HL-60 (cell line): ENCODE results near the gene LYPD1.

Source experiments
- DNase-seq, 2 experiments: peaks; one replicate each; pipeline ENCODE4 v3.0.0-alpha.2; 2010 to 2020; ENCODE audit warnings: low read depth in 1 of 2, low spot score in 1 of 2
- H3K27ac ChIP-seq: fragments of 250-450 bp; sonication (Bioruptor Pico); replicated peaks from 2 replicates; pipeline ENCODE4 v1.5.1; 2020; ENCODE audit warnings: mild to moderate bottlenecking, moderate library complexity
- H3K27me3 ChIP-seq: fragments of 250-450 bp; sonication (Bioruptor Pico); 2 replicates; pipeline ENCODE4 v1.5.1; 2021; ENCODE audit warnings: mild to moderate bottlenecking, moderate library complexity; ENCODE audit not compliant: insufficient read depth, poor library complexity, severe bottlenecking
- H3K4me3 ChIP-seq: replicated peaks from 2 replicates; pipeline ENCODE4 v1.5.1; 2011; ENCODE audit warnings: mild to moderate bottlenecking, control low read depth, low read length; ENCODE audit not compliant: insufficient read depth
- CTCF ChIP-seq: IDR thresholded peaks from one replicate; pipeline ENCODE4 v1.5.1; 2011; ENCODE audit warnings: low read length, control low read depth, inconsistent platforms; ENCODE audit not compliant: insufficient read depth
- GABPA ChIP-seq: IDR thresholded peaks from 2 replicates; pipeline ENCODE4 v1.6.1; 2012; ENCODE audit warnings: low read depth
- POLR2AphosphoS5 ChIP-seq: IDR thresholded peaks from 2 replicates; pipeline ENCODE4 v1.6.1; 2012; ENCODE audit warnings: low read depth
- REST ChIP-seq: IDR thresholded peaks from 2 replicates; pipeline ENCODE4 v1.6.1; 2012; ENCODE audit warnings: low read depth; ENCODE audit not compliant: insufficient replicate concordance
- SPI1 ChIP-seq: IDR thresholded peaks from 2 replicates; pipeline ENCODE4 v1.6.1; 2012; ENCODE audit warnings: low read depth, mild to moderate bottlenecking, borderline replicate concordance

The LYPD1 gene

GRCh38 chr2:132671151-132671835 is 1.3 kb upstream of the LYPD1 start:
- no peak for DNase-seq
- Histone ChIP-seq H3K27me3 (peaks cover 46% of the 10 kb centered on the region), H3K4me3 (no peak overlapping the region), H3K27ac (no peak overlapping the region)
- TF ChIP-seq POLR2AphosphoS5 (no peak), CTCF (no peak), SPI1 (no peak), GABPA (no peak)

- TF ChIP-seq SPI1, result no peak
- TF ChIP-seq POLR2AphosphoS5, result no peak
- no peak for TF ChIP-seq CTCF
- no peak for TF ChIP-seq REST
- TF ChIP-seq GABPA, result no peak
- H3K4me3 ChIP-seq, result no peak overlapping the region
- H3K27ac ChIP-seq, result no peak overlapping the region
- DNase-seq, result no peak
- peaks cover 46% of the 10 kb centered on the region for H3K27me3 ChIP-seq
Measured at GRCh38 chr2:132670496-132671150, 618 bp upstream of the LYPD1 start.

- DNase-seq, result no peak
- Histone ChIP-seq H3K27me3 (peaks cover 46% of the 10 kb centered on the region), H3K27ac (no peak overlapping the region), H3K4me3 (no peak overlapping the region)
- TF ChIP-seq GABPA, result no peak
- TF ChIP-seq CTCF, result no peak
- no peak for TF ChIP-seq POLR2AphosphoS5
- TF ChIP-seq REST, result no peak
- TF ChIP-seq SPI1, result no peak
Measured at GRCh38 chr2:132668987-132669907, 758 bp downstream of the LYPD1 start.
